ENCODE data around the gene ZSWIM1.
A peak's percentile ranks its signal among the peaks of the same experiment; 100 is the strongest.
"Not testable (repeated sequence)": the region's sequence is repeated elsewhere in the genome, so short reads cannot be mapped to it uniquely, and the experiment has no call there.

Gene ZSWIM1

DNA sequence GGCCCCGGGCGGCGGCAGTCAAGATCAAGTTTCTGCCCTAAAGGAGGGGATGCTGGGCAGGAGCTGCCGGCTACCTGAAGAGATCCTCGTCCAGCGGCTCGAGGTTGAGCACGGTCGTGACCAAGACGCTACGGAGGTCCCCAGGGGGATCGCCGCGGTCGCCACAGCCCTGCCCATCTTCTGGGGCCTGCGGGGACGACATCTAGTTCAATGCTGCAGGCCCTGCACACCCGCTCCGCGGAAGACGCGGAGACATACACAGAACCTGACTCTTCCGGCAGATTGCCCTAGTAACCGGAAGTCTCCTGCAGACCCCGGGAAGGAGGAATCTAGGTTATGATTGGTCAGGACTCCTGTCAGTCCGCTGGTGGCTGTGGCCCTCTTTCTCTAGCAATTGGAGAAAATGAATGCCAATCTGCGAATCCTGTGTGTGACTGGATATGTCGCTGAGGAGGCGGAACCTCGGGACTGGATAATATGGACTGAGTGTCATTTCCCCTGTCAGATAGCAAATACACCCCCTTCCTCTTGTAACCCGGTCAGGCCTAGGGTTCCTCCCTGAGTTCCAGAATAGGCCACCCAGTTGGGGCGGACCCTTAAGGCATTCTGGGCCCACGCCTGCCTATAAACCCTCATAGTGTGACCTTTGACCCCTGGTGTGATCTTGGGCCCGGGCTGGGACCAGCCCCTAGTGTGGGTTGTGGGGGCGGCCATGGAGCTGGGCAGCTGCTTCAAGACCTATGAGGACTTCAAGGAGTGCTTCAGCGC is 23.7 kb upstream of the ZSWIM1 start, which contains the start of the genes ACOT8 and ZSWIM3:
Gene ACOT8, minus strand, starts transcription at position 279 of the 768 bp plus-strand sequence. Its CDS starts 77 bp downstream, at position 202.
Gene ZSWIM3, plus strand, starts transcription at position 501 of the 768 bp plus-strand sequence. Its CDS starts 212 bp downstream, at position 713.
- peak; percentile 99 for DNase-seq (ENCODE audit: low spot score)

DNA sequence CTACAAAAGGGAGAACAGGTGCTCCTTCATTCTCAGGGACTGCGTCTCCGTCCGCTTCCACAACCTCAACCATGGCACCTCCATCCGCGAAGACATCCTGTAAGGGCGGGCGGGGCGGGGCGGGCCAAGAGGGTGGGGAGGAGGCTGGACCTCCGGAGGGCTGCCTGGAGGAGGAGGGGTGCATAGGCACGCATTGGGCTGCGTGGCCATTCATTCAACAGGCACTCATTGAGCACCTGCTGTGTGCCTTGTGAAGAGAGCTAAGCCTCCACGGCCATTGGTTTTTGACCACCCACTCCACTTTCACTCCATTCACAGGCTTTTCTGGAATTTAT is 23.2 kb upstream of the ZSWIM1 start:
- DNase-seq (ENCODE audit: low spot score), result peak; percentile 55

DNA sequence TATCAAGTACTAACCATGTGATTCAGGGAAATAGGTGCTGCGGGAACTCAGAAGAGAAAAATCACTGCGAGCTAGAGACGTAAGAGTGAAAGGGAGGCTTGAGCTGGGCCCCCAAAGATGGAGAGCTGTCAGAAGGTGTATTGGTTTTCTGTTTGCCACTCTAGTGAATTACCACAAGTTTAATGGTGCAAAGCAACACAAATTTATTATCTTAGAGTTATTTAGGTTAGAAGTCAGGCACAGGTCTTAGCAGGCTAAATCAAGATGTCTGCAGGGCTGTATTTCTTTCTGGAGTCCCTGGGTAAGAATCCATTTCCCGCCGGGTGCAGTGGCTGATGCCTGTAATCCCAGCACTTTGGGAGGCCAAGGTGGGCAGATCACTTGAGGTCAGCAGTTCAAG is 21.1 kb upstream of the ZSWIM1 start:
- no peak for DNase-seq (ENCODE audit: low spot score)

DNA sequence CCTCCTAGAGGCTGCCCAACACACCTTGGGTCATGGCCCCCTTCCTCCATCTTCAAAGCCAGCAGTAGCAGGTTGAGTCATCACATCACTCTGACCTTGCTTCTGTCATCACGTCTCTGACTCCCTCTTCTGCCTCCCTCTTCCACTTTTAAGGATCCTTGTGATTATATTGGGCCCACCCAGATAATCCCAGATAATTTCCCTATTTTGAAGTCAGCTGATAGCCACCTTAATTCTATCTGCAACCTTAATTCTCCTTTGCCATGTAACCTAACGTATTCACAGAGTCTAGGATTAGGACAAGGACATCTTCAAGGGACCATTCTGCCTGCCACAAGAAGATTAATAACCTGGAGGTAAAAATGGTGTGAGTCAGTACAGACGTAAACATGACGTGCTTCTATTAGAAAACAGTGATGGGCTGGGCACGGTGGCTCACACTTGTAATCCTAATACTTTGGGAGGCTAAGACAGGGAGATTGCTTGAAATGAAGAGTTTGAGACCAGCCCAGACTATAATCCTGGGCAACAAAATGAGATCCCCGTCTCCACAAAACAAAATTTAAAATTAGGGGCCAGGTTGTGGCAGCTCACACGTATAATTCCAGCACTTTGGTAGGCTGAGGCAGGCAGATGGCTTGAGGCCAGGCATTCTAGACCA is 20.3 kb upstream of the ZSWIM1 start:
- no peak for DNase-seq (ENCODE audit: low spot score)

DNA sequence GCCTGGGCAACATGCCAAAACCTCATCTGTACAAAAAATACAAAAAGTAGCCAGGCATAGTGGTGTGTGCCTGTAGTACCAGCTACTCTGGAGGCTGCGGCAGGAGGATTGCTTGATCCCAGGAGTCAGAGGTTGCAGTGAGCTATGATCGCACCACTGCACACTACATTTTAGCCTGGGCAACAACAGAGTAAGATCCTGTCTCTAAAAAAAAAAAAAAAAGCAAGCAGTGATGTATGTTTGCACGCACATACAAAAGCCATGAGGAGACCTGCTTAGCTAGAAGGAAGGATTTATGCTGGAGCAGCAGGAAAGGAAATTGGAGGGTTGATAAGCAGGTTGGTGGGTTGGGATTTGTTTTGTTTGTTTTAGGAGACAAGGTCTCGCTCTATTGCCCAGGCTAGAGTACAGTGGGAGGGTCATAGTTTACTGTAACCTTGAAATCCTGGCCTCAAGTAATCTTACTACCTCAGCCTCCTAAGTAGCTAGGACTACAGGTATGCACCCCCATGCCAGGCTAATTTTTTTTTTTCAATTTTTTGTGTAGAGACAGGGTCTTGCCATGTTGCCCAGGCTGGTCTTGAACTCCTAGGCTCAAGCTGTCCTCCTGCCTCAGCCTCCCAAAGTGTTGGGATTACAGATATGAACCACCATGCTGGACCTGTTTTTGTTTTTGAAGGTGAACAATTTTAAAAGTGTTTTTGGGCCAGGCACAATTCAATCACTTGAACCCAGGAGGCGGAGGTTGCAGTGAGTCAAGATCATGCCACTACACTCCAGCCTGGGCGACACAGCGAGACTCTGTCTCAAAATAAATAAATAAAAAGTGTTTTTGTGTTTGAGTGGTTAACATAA is 19.6 kb upstream of the ZSWIM1 start:
- no peak for DNase-seq (ENCODE audit: low spot score)

DNA sequence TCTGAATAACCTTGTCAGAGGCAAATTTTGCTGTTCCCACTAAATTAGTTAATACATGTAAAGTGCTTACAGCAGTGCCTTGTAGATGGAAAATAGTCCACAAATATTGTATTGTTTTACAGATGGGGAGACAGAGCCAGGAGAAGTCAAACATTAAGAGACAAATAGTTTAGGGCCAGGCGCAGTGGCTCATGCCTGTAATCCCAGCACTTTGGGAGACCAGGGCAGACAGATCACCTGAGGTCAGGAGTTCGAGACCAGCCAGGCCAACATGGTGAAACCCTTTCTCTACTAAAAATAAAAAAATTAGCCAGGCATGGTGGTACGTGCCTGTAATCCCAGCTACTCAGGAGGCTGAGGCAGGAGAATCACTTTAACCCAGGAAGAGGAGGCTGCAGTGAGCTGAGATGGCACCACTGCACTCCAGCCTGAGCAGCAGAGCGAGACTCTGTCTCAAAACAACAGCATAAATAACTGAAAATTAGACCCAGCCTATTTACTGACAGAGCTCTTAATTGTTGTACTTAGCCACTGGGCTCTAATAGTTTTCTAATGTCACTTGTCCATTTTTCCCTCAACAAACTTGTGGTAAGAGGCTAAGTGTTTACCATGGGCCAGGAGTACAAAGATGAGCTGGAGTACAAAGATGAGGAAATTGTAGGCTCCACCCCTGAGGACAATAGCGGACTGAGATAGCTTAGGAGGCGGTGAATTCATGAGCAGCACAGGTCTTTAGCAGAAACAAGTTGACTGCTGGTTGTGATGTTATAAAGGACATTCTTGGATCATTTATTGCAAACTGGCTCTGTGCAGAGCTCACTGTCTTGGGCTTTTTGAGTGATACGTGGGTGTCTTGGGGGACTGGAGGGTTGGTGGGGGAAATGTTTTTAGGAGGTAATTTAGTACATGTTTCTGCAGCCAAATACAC is 17.2 kb upstream of the ZSWIM1 start:
- no peak for DNase-seq (ENCODE audit: low spot score)

DNA sequence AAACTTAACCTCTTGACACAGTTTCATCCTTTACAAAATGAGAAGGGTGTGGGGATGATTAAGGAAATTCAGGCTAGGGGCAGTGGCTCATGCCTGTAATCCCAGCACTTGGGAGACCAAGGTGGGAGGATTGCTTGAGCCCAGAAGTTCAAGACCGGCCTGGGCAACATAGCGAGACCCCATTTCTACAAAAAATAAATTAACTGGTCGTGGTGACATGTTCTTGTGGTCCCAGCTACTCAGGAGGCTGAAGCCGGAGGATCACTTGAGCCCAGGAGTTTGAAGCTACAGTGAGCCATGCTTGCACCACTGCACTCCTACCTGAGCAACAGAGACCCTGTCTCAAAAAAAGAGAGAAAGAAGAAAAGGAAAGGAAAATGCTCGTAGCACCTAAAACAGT is 14.6 kb upstream of the ZSWIM1 start:
- no peak for DNase-seq (ENCODE audit: low spot score)

DNA sequence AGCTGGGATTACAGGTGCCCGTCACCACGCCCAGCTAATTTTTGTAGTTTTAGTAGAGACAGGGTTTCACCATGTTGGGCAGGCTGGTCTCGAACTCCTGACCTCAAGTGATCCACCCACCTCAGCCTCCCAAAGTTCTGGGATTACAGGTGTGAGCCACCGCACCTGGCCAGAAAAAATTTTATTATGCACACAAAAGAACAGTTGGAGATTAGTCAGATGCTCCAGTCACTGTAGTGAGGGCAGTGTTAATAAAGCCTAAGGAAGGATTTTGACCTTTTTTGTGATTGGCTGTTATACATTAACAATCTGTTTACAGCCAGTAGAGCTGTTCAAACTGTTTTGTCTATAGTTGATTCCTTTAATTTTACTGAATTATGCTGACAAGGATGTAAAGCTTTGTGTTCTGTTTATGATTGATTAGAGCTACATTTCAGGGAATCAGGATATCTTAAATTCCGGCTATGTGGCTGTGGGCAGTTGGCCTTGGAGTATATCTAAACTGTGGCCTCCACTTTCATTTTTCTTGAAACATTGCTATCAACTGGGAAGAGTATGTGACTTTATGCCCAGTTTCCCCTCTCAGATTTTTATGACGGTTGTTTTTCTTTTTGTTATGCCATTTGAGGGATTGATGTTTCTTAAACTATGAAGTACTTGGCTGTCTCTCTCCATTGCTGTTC is 13.8 kb upstream of the ZSWIM1 start:
- no peak for DNase-seq (ENCODE audit: low spot score)

DNA sequence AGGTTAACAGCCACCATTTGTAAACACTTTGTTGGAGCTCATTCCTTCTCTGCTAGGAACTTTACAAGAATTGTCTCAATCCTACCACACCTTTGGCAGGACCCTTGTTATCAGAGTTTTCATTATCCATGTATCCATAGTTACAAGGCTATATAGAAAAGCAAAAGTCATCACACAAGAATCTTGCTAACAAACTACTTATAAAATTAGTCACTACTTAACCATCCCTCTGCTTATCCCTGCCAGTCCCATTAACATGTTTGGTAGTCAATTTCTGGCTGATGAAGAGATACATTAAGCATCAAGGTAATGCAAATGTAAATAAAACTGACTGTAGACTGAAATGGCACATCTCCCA is 13.2 kb upstream of the ZSWIM1 start:
- DNase-seq (ENCODE audit: low spot score), result no peak

DNA sequence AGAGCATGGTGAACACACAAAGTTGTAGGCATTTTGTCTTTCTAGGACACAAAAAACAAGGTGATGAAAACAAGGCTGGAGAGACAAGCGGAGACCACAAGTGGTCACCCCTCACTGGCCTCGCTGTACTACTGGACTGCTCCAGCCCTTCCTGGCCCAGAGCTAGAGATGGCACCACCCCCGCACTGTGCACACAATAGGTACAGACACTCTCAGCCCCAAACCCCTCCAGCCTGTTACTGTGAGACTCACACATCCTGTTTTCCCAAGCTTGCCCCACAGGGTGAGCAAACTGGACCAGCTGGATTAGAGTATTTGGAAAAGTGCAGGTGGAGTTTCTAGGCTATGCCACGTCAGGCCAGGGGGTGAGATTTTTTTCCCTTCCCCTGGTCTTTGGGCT is 8.4 kb upstream of the ZSWIM1 start:
- no peak for DNase-seq (ENCODE audit: low spot score)

DNA sequence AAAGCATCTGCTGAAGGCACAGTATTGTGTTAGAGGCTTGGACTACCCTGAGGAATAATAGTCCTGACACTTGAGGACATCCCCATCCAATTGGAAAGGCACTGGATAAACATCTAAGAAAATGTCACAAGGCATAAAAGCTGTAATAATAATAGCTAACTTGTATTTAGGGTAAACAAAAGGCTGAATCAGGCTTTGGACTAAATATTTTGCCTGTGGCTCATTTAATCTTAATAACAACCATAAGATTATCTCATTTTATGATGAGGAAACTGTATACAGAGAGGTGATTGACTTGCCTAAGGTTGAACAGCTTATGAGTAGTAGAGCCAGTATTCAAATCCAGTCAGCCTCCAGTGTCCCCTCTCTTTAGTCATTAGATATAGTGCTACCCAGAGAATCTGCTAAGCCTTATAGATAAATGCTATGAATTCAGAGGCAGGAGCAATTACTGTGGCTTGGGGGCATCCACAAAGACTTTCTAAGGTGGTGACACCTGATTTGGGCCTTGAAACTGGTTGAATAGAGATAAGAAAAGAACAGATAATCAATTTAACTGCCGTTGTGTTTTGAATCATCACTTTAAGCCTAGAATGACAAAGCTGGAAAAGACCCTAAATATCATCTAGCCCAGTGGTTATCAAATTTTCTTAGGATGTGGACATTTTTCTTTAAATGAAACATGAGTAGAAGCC is 7.5 kb upstream of the ZSWIM1 start:
- DNase-seq (ENCODE audit: low spot score), result no peak

DNA sequence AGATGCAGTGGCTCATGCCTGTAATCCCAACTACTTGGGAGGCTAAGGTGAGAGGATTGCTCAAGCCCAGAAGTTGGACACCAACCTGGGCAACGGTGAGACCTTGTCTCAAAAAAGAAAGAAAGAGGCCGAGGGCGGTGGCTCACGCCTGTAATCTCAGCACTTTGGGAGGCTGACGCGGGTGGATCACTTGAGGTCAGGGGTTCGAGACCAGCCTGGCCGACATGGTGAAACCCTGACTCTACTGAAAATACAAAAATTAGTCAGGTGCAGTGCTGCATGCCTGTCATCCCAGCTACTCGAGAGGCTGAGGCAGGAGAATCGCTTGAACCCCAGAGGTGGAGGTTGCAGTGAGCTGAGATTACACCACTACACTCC is 6.9 kb upstream of the ZSWIM1 start:
- not testable (repeated sequence) for DNase-seq (ENCODE audit: low spot score)

DNA sequence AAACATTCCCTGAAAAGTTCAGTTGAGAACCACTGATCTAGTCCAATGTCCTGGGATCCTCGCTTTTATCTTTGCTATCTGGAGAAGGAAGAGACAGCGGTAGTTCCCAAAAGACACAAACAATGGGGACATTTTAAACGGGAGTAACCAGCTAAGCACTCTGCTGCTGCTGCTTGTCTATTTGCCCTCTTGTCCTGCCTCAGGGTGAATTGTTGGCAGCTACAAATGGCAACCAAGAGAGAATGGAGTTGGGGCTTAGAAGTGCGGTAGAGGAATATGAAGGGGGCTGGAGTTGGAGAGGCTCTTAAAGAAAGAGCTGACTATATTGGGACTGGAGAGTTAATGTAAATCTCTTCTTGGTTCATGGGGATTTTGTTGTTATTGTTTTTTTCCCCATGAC is 6.5 kb upstream of the ZSWIM1 start:
- no peak for DNase-seq (ENCODE audit: low spot score)

DNA sequence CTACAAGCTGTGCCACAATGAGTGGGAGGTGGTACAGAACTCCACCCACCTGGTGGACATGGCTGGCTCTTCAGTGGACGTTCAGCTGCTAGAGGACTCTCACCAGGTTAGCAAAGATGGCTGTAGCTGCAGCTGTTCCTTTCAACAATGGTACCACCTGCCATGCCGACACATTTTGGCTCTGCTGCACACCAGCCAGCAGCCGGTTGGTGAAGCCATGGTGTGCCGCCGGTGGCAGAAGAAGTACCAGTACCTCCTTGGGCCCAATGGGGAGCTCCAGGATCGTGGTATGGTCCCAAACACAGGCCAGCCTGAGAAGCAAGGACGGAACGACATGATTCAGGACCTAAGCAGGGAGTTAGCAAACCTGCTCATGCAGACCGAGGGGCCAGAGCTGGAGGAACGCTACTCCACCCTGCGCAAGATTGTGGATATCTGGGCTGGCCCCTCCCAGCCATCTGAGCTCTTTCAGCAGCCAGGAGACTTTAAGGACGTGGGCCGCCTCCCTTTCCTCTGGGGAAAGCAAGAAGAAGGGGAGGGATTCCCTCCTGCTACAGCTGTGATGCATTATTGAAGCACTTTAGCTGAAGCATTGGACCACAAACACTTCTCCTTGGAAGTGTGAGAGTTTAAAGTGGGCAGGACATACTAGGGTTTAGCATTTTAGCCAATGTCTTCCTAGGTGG is 2.8 kb upstream of the ZSWIM1 start:
- no peak for DNase-seq (ENCODE audit: low spot score)

DNA sequence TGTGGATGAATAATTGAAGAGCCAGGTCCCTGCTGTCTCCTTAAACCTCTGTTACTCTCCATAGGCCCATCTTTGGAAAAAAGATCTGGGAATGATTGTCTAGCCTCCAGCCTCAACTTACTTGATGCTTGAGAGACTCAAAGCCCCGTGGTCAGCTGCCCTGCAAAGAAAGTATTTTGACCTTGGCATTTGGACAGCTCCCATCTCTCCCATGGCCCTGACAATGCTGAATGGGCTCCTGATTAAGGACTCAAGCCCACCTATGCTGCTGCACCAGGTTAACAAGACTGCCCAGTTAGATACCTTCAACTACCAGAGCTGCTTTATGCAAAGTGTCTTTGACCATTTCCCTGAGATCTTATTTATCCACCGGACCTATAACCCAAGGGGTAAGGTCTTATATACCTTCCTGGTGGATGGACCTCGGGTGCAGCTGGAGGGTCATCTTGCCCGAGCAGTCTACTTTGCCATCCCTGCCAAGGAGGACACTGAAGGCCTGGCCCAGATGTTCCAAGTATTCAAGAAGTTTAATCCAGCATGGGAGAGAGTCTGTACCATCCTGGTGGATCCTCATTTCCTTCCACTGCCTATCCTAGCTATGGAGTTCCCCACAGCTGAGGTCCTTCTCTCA is 1.6 kb downstream of the ZSWIM1 start:
- DNase-seq (ENCODE audit: low spot score), result no peak

DNA sequence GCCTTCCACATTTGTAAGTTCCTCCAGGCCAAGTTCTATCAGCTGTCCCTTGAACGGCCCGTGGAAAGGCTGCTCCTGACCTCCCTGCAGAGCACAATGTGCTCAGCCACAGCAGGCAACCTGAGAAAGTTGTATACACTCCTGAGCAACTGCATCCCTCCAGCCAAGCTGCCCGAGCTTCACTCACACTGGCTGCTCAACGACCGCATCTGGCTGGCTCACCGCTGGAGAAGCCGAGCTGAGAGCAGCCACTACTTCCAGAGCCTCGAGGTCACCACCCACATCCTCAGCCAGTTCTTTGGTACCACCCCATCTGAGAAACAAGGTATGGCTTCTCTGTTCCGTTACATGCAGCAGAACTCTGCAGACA is 2.1 kb downstream of the ZSWIM1 start:
- DNase-seq (ENCODE audit: low spot score), result no peak

DNA sequence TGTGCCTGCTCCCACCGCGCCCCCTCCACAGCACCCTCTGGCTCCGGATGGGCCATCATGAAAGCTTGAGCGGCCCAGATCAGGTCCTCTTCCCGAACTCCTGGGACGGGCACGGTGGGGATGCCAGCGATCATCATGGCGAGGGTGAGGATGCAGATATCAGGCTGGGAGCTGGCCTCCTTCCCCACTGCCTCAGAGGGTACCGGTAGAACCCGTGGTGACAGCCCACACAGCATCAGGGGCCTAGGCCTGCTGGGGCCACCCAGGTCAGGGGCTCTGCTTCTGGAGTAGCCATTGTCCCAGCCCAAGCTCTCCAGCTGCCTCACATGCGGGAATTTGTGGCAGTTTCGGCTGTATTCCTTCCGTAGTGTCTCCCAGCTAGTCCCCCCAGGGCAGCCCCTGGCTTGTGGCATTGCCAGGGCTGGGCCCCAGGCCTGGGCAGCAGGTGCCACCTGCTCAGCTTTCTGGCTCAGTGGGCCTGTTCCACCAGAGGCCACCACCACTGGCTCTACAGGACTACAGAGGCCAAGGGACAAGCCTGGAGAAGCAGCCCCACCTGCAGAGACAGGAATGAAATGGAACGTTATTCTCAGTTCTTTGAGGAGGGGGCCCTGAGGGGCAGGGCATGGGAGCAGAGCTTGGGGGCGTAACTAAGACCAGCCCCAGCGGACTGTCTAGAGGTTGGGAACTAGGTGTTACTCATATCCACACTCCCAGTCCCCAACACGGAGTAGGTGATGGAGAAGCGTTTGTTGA is 5.7 kb downstream of the ZSWIM1 start:
- no peak for DNase-seq (ENCODE audit: low spot score)

DNA sequence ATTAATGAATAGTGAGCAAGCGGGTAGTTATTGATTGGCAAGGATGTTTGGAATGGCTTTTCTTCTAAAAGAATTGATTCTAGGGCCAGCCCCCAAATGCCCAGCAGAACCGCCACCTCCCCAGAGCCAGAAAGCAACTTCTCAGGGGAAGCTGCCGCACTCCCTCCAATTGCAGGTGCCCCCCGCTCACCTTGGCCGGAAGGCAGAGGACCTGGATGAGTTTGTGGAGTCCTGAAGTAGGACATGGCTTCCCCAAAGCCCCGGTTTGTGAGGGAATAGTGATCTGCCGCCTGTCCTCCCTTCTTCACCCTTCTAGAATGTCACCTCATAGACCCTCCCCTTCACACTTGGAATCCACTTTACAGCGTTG is 6.3 kb downstream of the ZSWIM1 start, which contains the start of gene SPATA25:
Gene SPATA25, minus strand, starts transcription at position 277 of the 370 bp plus-strand sequence. Its CDS starts 32 bp downstream, at position 245.
- no peak for DNase-seq (ENCODE audit: low spot score)

DNA sequence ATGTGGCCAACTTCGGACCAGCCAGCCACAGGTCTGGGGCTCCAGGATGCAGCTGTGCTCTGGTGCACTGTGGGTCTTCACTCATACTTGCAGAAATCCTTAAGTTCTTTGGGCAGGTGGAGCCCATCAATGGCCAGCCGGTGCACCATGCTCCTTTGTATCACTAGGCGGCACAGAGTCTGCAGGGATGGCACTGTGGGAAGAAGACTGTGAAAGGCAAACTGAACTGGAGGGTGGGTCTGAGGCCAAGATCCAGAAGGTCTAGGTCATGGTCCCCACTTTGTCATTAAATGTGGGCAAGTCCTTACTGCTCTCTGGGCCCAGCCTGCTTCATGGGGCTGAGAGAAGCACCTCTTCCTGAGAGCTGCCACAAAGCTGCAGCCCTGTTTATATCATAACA is 7.7 kb downstream of the ZSWIM1 start:
- DNase-seq (ENCODE audit: low spot score), result no peak

Data from HuH-7.5 (cell line).